Uterus (tissue), 4 donors: ENCODE data around the gene FBXO9. TPM values are rescaled to one million over a fixed set of nuclear protein-coding genes. Genes with fewer than 3 reads are reported as not detected.
"Not testable (repeated sequence)": the region's sequence is repeated elsewhere in the genome, so short reads cannot be mapped to it uniquely, and the experiment has no call there.

Source experiments
- DNase-seq, 2 donors: peaks; one replicate each; pipeline ENCODE4 v3.0.0-alpha.2; 2019 to 2020
- H3K27ac ChIP-seq, 2 donors: fragments of 200-600 bp; sonication (generic); 1 replicate in 1 of 2; 2 replicates in 1 of 2; pipeline ENCODE4 v1.5.1; 2016 to 2018
- H3K27me3 ChIP-seq, 2 donors: fragments of 200-600 bp; sonication (generic); one replicate each; pipeline ENCODE4 v1.5.1; 2018 to 2019; ENCODE audit warnings: control low read depth in 1 of 2
- H3K36me3 ChIP-seq, 2 donors: fragments of 200-600 bp; sonication (generic); one replicate each; pipeline ENCODE4 v1.5.1; 2019; ENCODE audit warnings: control low read depth in 1 of 2
- H3K4me1 ChIP-seq, 2 donors: fragments of 200-600 bp; sonication (generic); one replicate each; pipeline ENCODE4 v1.5.1; 2018 to 2019; ENCODE audit warnings: control low read depth in 1 of 2
- H3K4me3 ChIP-seq, 2 donors: fragments of 200-600 bp; sonication (generic); 1 replicate in 1 of 2; 2 replicates in 1 of 2; pipeline ENCODE4 v1.5.1; 2018 to 2019; ENCODE audit warnings: mild to moderate bottlenecking in 1 of 2
- H3K9me3 ChIP-seq, 2 donors: fragments of 200-600 bp; sonication (generic); one replicate each; pipeline ENCODE4 v1.5.1; 2019; ENCODE audit warnings: control low read depth in 1 of 2
- CTCF ChIP-seq, 4 experiments: fragments of 200-600 bp in 2 of 4; fragments of 450-650 bp in 2 of 4; sonication (generic) in 2 of 4; IDR thresholded peaks; one replicate each; pipeline ENCODE4 v1.5.1; 2016 to 2019; ENCODE audit warnings: antibody characterized with exemption in 4 of 4, mild to moderate bottlenecking in 2 of 4, moderate library complexity in 1 of 4
- POLR2A ChIP-seq, 2 donors: fragments of 450-650 bp; IDR thresholded peaks; one replicate each; pipeline ENCODE4 v1.6.1; 2016; ENCODE audit warnings: antibody characterized with exemption in 2 of 2, mild to moderate bottlenecking in 1 of 2, moderate library complexity in 1 of 2
- intact Hi-C: fragments of 100-400 bp; cut with DNase I; formaldehyde crosslinking; loops from one replicate; pipeline ENCODE4 v1.15.1; 2023; ENCODE audit warnings: low total_unique reads
- total RNA-seq, 4 donors: library from RNA; depleted of rRNA in 3 of 4; stranded (reverse); fragments of >200 nt in 3 of 4; gene quantifications; one replicate each; pipeline versions ENCODE4 v1.1.0 to v1.2.4, GENCODE V29; 2014 to 2023
- donor health status: DM: yes; HTN: yes; CAD: no.

FBXO9 gene
- total RNA-seq, 4 donors from 2014 or later: 13.8 to 138 (median 34.4) TPM

- Histone ChIP-seq H3K4me3 (peak overlapping the region; percentile 77 to 80), H3K9me3 (no peaks in the 10 kb centered on the region), H3K27ac (peak overlapping the region; percentile 89 to 95), H3K27me3 (no peaks in the 10 kb centered on the region), H3K36me3 (no peaks in the 10 kb centered on the region), H3K4me1 (peaks cover 0 to 8% of the 10 kb centered on the region in 2 donors)
- intact Hi-C loops: no loop called here
- TF ChIP-seq POLR2A (IDR thresholded peaks at IDR 0.05) (no peak), CTCF (IDR thresholded peaks at IDR 0.05) (no peak)
- DNase-seq: no peak
Observed at GRCh38 chr6:53062169-53062539, 3.0 kb upstream of the FBXO9 start.

- peak in 1 of 2 donors; percentile 19 for DNase-seq
- intact Hi-C loops: not testable (repeated sequence)
- H3K27ac ChIP-seq: peak overlapping the region; percentile 27 to 96
Observed at GRCh38 chr6:53064255-53064654, 949 bp upstream of the FBXO9 start.

DNA sequence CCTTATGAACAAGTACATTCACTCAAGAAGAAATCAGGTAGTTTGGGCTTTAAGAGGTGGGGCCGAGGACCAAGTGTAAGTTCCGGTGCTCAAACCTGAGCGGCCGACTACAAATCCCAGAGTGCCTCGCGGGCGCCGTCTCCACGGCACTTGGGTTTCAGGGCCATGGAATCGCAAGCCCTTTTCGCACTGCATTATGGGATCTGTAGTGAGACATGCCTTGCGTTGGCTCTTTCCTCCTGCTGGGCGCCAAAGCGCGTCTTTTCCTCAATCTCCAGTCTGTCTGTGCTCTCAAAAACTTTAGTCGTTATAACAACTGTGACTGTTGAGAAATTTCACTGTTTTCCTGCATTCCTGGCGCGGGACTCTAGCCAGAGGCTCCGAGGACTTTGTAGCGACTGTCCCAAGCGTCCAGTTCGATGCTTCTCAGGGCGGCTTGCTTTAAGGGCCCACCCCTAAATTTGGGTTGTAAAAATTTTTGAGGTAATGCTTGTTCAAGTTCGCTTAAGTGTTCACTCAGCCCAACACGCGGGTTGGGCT, 408 bp upstream of the FBXO9 start:
- peak; percentile 96 to 97 for DNase-seq
- H3K27me3 ChIP-seq: no peaks in the 10 kb centered on the region
- intact Hi-C loops: no loop called here
- no peaks in the 10 kb centered on the region for H3K36me3 ChIP-seq
- peak overlapping the region; percentile 92 to 96 for H3K27ac ChIP-seq
- H3K9me3 ChIP-seq: no peaks in the 10 kb centered on the region
- TF ChIP-seq POLR2A (IDR thresholded peaks at IDR 0.05) (no peak), CTCF (IDR thresholded peaks at IDR 0.05) (peak in 1 of 4 experiments; percentile 32)
- peak overlapping the region; percentile 86 to 93 for H3K4me3 ChIP-seq
- H3K4me1 ChIP-seq: peaks cover 0 to 7% of the 10 kb centered on the region in 2 donors

More at GRCh38 chr6:53064255-53064654, 949 bp upstream of the FBXO9 start:
- peak overlapping the region in 1 of 2 donors; percentile 93 for H3K4me3 ChIP-seq
- not testable (repeated sequence) for H3K27me3 ChIP-seq, H3K4me1 ChIP-seq, H3K9me3 ChIP-seq, H3K36me3 ChIP-seq

DNA sequence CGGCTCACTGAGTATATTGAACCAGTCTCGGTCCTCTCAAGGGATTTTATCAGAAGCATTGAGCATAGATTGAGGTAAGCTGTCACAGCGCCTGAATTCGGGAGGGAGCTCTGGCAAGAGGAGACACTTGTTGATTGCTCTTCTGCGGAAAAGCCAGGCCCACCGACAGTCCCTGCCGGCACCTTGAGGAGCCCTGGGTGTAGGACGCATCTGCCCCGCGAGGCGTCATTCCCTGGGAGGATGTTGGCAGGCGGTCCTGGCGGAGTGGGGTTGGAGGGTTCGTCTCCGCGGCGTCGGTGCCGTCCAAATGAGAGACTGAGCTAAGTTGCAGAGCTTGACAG, 843 bp downstream of the FBXO9 start:
- intact Hi-C loops: no loop called here
- peak in 1 of 4 experiments; percentile 4 for TF ChIP-seq CTCF (IDR thresholded peaks at IDR 0.05)
- no peak for TF ChIP-seq POLR2A (IDR thresholded peaks at IDR 0.05)
- peak overlapping the region; percentile 92 to 96 for H3K27ac ChIP-seq
- H3K4me3 ChIP-seq: peak overlapping the region; percentile 86 to 93
- peaks cover 0 to 10% of the 10 kb centered on the region in 2 donors for H3K4me1 ChIP-seq
- no peaks in the 10 kb centered on the region for H3K27me3 ChIP-seq
- no peaks in the 10 kb centered on the region for H3K9me3 ChIP-seq
- DNase-seq: peak; percentile 32 to 41
- no peaks in the 10 kb centered on the region for H3K36me3 ChIP-seq

DNA sequence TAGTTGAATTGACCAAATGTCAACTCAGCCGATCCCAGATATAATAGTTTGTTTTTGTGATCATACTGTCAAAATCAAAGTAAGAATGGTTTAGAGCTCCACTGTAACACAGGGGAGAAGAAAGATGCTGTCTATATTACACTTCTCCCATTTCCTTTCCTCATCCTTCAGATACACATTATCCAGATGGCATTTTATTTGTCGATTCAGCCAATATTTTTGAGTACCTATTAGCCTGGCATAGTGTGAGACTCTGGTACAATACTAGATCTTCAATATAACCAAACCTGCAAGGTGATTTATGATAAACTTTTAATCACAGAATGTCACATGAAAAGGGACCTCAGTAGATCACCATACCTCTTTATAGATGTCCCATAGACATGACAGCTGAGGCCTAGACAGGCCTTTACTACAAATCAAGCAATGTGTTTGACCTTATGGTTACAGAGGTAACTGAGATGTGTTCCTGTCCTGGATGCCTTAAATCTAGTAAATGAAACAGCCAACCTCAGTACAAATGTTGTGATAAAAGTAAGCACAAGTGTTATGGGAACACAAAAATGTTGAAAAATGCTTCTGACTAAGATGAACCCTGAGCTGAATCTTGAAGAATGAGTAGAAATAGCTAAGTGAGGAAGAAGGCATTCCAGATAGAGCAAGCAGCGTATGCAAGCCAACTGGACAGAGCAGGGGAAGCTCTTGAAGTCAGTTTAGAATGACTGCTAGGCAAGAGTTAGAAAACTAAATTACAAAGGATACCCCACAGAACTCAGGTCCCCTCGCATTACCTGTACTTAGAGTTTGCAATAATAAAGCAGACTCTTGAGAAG, 1.9 kb downstream of the FBXO9 start:
- no peaks in the 10 kb centered on the region for H3K27me3 ChIP-seq
- H3K4me3 ChIP-seq: no peak overlapping the region
- no peak overlapping the region for H3K27ac ChIP-seq
- no peaks in the 10 kb centered on the region for H3K9me3 ChIP-seq
- intact Hi-C loops: no loop called here
- no peak for DNase-seq
- TF ChIP-seq POLR2A (IDR thresholded peaks at IDR 0.05): no peak
- TF ChIP-seq CTCF (IDR thresholded peaks at IDR 0.05): no peak
- no peaks in the 10 kb centered on the region for H3K36me3 ChIP-seq
- peaks cover 0 to 10% of the 10 kb centered on the region in 2 donors for H3K4me1 ChIP-seq
